NCI-H446 treated with DMSO at 0.1 percent for 48 hours (cell line): ENCODE data around the gene RC3H1.
"Not testable (repeated sequence)": the region's sequence is repeated elsewhere in the genome, so short reads cannot be mapped to it uniquely, and the experiment has no call there.

ENCODE experiments used
- DNase-seq: peaks from one replicate; lab custom pipeline; 2025; lab: John Stamatoyannopoulos, UW

The RC3H1 gene, protein sequence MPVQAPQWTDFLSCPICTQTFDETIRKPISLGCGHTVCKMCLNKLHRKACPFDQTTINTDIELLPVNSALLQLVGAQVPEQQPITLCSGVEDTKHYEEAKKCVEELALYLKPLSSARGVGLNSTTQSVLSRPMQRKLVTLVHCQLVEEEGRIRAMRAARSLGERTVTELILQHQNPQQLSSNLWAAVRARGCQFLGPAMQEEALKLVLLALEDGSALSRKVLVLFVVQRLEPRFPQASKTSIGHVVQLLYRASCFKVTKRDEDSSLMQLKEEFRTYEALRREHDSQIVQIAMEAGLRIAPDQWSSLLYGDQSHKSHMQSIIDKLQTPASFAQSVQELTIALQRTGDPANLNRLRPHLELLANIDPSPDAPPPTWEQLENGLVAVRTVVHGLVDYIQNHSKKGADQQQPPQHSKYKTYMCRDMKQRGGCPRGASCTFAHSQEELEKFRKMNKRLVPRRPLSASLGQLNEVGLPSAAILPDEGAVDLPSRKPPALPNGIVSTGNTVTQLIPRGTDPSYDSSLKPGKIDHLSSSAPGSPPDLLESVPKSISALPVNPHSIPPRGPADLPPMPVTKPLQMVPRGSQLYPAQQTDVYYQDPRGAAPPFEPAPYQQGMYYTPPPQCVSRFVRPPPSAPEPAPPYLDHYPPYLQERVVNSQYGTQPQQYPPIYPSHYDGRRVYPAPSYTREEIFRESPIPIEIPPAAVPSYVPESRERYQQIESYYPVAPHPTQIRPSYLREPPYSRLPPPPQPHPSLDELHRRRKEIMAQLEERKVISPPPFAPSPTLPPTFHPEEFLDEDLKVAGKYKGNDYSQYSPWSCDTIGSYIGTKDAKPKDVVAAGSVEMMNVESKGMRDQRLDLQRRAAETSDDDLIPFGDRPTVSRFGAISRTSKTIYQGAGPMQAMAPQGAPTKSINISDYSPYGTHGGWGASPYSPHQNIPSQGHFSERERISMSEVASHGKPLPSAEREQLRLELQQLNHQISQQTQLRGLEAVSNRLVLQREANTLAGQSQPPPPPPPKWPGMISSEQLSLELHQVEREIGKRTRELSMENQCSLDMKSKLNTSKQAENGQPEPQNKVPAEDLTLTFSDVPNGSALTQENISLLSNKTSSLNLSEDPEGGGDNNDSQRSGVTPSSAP

DNA sequence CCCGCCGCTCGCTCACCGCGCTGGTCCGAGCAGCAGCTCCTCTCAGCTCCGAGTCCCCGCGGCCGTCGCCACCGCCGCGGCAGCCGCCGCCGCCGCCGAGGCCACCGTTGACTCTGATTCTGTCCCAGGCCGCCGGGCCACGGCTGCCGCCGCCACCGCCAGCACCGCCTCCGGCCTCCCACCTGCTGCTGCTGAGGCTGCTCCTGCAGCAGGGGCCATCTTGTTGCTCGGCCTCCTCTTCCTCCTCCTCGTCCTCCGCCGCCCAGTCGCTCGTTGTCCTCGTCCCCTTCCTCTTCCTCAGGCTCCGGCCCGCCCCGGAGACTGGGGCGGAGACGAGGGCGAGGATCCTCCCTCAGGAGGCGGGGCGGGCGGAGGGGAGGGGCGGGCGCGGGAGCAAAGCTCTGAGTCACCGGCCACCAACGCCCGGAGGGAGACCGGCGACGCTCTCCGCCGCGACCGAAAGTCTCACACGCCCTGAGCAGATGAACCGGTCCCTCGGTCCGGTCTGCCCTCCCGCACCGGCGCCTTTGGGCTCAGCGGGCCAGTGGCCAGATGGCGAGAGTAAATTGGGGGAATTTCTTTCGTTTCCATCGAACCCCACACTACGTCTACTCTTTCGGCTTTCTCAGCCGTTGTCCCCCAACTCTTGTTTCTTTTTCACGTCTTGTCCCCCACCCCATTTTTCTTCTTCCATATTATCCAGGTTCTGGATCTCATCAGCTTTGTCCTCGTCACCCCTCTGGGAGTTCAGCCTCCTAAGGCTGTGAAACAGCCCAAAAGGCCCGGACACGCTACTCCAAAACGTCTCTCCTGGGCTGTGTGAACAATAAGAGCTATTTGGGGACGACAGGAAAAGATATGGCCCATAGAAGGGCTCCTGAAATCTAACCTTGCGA is at the start of gene RC3H1:
Gene RC3H1 (minus strand): TSS at position 278 of the 896 bp plus-strand sequence. CDS start 29,372 bp downstream, outside the sequence.
- DNase-seq = peak; percentile 74

DNA sequence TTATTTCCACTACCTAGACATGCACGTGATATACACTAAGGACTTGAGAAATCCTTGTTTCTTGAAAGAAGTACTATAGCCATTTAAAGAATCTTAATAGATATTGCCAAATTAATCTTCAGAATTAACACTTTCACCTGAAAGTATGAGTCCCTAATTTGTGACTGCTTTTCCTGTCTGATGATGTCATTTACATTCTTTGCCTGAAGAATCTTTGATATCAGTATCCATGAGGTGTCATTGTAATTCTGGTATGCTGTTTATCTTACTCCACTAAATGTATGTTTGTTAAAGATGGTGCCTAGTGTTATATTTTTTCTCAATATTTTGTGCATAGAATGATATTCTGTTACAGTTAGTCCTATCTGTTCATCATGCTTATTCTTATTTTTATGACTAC is 48.5 kb upstream of the RC3H1 start:
- DNase-seq = no peak

DNA sequence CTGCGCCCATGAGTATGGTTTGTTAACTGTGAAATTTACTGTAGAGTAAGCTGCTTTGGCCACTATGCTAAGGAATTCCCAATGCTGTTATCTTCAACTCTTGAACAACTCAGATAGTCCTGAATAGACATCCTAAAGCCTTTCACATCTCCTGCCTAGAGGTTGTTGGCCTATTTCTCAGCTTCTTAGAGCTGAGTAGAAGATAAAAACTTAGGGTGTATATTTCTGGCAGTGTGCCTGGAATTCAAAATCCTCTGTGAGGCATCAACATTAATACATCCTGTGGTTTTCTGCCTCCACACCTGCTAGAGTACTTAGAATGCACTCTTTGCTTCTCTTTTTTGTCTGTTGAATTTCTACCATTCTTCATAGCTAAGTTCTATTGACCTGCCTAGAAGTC is 45.8 kb upstream of the RC3H1 start:
- DNase-seq = no peak

DNA sequence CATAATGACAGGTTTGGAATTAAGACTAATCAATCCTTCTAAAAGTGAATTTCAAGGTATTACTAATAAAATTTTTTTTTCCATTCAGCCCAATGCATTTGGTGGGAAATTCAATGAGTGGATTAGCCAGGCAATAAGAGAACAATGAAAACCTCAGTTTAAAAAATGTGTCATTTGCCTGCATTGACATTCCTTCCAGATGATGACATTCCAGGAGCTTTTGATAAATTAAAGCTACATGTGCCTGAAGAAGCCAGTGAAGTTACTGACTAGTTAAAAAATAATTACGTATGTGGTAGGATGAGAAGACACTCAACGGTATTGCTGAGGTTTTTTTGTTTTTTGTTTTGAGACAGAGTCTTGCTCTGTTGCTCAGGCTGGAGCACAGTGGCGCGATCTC is 37.9 kb upstream of the RC3H1 start:
- no peak for DNase-seq

DNA sequence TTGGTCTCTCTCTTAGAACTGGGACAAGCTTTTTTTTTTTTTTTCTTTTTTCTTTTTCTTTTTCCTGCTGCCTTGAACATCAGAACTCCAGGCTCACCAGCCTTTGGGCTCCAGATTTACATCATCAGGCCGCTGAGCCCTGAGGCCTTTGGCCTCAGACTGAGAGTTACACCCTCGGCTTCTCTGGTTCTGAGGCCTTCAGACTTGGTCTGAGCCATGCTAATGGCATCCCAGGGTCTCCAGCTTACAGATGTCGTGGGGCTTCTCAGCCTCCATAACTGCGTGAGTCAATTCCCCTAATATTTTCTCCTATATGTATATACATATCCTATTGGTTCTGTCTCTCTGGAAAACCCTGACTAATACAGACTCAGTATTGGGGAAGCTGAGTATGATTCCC is 36.5 kb upstream of the RC3H1 start:
- no peak for DNase-seq

DNA sequence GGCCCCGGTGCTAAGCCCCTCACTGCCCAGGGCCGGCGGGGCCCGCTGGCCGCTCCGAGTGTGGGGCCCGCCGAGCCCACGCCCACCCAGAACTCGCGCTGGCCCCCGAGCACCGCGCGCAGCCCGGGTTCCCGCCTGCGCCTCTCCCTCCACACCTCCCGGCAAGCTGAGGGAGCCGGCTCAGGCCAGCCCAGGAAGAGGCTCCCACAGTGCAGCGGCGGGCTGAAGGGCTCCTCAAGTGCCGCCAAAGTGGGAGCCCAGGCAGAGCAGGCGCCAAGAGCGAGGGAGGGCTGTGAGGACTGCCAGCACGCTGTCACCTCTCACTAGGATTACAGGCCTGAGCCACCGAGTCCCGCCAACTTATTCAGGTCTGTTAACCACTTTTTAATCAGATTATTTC is 34.5 kb upstream of the RC3H1 start:
- DNase-seq = not testable (repeated sequence)

DNA sequence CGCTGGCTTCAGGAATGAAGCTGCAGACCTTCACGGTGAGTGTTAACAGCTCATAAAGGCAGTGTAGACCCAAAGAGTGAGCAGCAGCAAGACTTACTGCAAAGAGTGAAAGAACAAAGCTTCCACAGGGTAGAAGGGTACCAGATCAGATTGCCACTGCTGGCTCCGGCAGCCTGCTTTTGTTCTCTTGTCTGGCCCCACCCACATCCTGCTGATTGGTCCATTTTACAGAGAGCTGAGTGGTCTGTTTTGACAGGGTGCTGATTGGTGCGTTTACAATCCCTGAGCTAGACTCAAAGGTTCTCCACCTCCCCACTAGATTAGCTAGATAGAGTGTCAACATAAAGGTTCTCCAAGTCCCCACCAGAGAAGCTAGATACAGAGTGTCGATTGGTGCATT is 33.6 kb upstream of the RC3H1 start:
- DNase-seq = not testable (repeated sequence)

DNA sequence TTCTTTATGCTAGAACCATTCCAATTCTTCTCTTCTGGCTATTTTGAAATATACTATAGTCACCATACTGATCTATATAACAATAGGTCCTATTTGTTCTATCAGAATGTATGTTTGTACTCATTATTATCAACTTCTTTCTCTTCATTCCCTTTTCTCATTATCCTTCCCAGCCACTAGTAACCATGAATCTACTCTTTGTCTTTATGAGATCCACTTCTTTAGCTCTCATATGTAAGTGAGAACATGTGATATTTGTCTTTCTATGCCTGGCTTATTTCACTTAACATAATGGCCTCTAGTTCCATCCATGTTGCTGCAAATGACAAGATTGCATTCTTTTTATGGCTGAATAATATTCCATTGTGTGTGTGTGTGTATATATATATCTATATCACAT is 31.7 kb upstream of the RC3H1 start:
- DNase-seq = no peak

DNA sequence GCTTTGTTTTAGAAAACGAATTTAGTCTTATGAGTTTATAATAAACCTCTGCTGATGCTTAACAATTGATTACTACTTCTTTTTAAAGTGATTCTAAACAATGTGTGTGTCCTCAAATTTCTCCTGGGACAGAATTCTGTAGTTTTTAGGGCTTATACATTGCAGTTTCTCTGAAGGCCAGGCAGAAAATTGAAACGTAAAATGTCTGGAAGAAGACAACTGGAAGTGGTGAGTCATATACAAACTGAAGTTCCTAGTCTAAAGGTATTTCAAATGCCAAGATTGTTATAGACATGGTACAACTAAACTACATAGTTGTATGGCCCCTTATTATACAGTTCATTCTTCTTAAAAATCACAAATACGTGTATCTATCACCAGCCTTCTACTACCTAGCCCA is 30.5 kb upstream of the RC3H1 start:
- no peak for DNase-seq

DNA sequence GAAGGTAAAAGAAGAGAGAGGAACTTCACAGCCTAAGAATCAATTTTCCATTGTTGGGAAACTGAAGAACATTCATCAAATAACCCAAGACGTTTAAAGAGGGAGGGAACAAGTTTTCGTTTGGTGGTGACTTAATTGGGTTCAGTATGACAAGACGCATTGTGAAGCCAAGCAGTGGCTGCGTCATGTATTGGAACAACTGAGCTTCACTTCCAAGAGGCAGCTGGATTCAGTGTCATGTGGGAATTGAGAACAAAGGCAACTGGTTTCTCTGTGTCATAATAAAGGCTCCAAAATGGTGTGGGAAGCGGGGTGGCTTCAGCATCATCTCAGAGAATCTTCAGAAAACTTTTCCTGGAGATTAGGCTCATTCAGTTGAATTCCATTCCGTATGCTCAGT is 29.8 kb upstream of the RC3H1 start:
- DNase-seq = no peak

DNA sequence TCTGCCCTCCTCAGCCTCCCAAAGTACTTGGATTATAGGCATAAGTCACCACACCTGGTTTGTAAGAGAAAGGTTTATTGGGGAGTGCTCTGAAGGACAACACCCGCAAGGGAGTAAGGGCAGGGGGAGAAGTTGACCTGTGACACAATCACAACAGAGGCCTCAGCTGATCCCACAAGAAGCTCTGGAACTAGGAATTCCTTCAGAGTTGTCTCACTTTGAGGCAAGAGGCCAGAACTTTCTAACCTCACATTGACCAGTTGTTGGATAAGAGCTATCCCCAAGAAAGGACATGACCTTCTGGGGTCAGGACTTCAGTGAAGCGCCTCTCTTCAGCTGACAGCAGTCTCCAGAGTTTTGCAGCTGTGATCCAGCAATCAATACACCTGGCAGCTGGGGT is 27.4 kb upstream of the RC3H1 start:
- no peak for DNase-seq

DNA sequence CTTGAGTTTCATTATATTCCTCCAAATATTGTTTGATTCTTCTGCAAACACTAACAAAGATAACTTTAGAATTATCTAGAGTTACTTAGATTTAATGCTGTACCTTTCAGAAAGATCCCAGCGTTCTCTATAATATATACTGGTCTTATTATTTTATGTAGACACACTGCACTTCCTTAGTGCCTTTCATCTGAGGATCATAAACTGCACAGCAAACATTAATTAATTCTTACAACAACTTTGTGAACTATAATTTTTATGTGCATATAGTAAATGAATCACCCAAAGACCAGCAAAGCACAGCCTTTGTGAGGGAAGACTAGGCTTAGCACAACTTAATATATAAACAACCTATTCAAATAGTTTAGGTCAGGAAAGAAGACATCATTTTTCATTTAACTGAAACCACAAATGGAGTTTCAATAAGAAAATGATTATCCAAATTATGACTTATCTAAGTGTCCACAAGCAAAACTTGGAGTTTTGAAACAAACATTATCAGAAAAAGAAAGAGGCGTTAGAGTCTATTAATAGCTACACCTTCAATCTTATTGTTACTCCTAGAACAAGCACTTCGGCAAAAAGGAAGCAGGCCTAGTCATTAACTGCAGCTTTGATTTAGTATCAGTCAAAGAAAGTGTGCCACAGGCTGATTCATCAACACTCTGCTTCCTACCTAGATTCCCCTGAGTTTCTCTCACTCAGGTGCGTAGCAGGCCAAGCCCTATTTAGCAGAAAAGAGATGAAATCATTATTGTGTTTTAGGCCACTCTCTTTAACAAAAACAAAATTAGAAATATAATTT is 22.5 kb upstream of the RC3H1 start:
- no peak for DNase-seq

DNA sequence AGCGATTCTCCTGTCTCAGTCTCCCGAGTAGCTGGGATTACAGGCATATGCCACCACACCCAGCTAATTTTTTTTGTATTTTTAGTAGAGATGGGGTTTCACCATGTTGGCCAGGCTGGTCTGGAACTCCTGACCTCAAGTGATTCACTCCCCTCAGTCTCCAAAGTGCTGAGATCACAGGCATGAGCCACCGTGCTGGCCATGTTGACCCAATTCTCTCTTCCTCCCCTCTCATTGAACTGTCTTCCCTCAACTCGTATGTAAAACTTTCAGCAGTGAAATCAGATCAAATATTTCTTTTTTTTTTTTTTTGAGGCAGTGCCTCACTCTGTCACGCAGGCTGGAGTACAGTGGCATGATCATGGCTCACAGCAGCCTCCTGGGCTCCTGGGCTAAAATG is 20.4 kb upstream of the RC3H1 start:
- not testable (repeated sequence) for DNase-seq

DNA sequence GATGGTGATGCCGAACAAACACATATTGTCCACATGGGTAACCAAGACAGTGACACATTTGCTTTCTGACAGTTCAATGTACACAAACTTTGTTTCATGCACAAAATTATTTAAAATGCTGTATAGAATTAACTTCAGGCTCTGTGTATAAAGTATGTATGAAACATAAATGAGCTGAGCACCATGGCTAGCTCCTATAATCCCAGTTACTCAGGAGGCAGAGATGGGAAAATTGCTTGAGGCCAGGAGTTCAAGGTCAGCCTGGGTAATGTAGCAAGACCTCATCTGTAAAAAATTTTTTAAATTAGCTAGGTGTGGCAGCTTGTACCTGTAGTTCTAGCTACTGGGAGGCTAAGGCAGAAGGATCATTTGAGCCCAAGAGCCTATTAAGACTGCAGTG is 19.2 kb upstream of the RC3H1 start:
- DNase-seq = no peak

DNA sequence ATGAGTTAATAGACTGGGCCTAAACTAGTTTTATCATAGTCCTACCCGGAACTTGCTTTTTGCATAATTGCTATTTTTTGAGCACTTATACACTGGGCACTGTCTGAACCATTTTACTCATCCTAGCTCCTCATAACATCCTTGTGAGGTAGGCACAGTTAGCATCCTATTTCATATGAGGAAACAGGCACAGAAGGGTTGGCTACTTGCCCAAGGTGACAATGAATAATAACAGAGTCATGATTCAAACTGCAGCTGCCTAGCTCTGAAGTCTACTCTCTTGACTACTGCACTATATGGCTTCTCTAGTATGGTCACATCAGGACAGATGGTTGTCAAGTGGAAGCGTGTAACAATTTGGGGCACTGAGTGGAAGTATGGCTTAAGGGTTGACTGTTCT is 18.2 kb upstream of the RC3H1 start:
- DNase-seq = peak; percentile 82

DNA sequence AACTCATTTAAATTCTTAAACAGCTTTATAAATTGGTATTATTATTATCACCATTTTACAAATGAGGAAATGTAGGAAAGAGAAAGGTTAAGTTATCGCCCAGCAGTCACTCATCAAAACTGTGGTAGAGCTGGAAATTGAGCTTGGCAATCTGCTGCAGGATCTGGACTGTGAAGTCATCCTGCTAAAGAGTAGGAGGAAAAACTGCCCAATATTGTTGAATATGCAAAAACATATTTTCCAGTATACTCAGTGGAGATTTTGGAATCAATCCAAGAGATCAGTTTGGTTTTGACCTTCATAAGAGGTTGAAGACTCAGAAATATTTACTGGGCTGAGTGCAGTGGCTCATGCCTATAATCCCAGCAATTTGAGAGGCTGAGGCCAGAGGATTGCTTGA is 16.9 kb upstream of the RC3H1 start:
- no peak for DNase-seq

DNA sequence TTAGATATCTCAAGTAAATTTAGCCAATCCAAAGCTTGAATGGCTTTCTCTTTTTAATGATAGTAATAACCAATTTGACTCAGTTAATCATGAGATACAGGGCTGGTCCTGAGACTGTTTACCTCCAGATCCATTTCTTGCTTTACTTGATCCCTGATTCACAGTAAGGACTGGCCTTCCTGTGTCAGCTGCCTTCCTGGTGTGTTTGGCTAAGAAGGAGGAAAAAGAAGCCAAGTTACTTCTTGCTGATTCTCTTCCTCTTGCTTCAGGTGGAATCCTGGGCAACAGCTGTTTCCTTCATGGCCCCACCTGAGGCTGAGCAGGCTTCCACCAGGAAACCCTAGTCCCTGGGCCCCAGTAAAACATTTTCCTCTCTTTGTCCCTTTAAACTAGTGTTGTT is 14.6 kb upstream of the RC3H1 start:
- DNase-seq = no peak

DNA sequence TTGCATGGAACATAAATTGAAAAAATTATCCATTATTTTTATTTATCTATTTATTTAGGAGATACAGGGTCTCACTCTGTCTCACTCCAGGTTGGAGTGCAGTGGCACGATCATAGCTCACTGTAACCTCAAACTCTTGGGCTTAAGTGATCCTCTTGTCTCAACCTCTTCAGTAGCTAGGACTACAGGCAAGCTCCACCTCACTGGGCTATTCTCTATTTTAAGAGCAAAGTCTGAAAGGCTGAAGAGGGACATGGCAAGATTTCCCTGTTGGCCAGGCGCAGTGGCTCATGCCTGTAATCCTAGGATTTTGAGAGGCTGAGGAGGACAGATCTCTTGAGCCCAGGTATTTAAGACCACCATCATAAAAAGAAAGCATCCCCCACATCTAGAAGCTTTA is 14.0 kb upstream of the RC3H1 start:
- DNase-seq = no peak

DNA sequence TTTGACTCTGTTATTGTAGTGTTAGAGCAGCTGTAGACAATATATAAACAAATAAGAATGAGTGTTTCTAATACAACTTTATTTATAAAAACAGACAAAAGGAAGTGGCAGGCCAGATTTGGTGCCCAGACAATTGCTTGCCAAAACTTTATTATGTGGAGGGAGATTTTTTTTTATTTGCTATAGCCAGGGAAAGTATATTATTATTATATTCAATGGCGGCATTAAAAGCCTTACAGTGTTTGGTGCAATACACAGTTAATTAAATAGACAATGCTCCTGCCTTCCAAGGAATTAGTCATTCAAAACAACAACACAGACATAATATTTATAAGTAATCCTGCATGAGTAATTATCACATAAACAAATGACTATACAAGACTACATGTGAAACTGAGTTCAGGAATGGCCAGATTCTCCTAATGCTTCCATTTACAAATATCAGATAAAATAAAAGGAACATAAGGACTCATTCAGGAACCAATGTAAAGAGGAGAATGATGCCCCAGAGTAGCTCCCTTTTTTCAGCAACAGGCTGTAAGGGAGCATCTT is 10.6 kb upstream of the RC3H1 start:
- no peak for DNase-seq

DNA sequence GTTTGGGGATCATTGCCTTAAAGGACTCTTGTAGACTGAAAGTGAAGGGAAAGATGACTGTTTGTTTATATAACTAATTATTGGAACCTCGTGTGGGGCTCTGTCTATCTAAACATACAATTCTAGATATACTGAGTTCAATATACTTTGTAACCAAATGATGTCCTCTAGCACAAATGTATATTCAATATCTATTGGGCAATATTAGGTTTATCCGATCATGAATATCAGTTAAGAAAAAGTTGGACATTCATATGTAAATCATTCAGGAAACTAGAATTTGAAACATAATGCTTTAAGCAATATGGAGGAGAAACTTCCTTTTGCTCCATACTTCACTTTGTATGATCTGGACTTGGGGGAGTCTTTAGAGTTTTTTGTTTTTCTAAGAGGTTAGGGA is 8.9 kb upstream of the RC3H1 start:
- no peak for DNase-seq

DNA sequence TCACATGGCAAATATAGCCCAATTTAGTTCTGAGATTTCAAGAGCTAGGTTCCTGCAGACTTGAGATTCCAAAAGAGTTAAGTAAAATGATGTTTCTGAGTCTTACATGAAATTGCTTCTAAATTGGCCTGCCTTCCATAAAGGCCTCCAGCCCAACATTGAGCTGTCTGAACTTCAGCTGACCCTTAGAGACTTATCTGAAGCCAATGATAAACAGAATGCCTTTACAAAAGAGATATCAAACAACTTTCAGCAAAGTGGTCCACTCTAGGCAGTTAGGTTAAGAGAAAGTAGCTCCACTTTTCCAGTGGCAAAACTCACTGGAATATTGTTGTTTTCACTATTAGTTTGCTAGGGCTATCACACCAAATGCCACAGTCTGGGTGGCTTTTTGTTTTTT is 6.3 kb upstream of the RC3H1 start:
- DNase-seq = no peak
